Sigmoid colon (tissue), 7 donors: ENCODE results near the gene RAP2A. TPM values are rescaled to one million over a fixed set of nuclear protein-coding genes. Genes with fewer than 3 reads are reported as not detected.

Source experiments
- DNase-seq: peaks from one replicate; pipeline ENCODE4 v3.0.0-alpha.2; 2019
- H3K27ac ChIP-seq, 4 donors: fragments of 200-600 bp; sonication (generic); one replicate each; pipeline ENCODE4 v1.5.1; 2016 to 2019; ENCODE audit warnings: mild to moderate bottlenecking in 1 of 4
- H3K27me3 ChIP-seq, 3 donors: fragments of 200-600 bp; sonication (generic); one replicate each; pipeline ENCODE4 v1.5.1; 2019; ENCODE audit warnings: mild to moderate bottlenecking in 1 of 3
- H3K36me3 ChIP-seq, 4 donors: fragments of 200-600 bp; sonication (generic); one replicate each; pipeline ENCODE4 v1.5.1; 2016 to 2019
- H3K4me1 ChIP-seq, 4 donors: fragments of 200-600 bp; sonication (generic); one replicate each; pipeline ENCODE4 v1.5.1; 2017 to 2019
- H3K4me3 ChIP-seq, 4 donors: fragments of 200-600 bp; sonication (generic); one replicate each; pipeline ENCODE4 v1.5.1; 2017 to 2019; ENCODE audit warnings: mild to moderate bottlenecking in 2 of 4, moderate library complexity in 1 of 4
- H3K9me3 ChIP-seq, 4 donors: fragments of 200-600 bp in 3 of 4; sonication (generic) in 3 of 4; one replicate each; pipeline versions ENCODE4 v1.5.1 to v1.6.1; 2013 to 2019
- CTCF ChIP-seq, 4 experiments: fragments of 450-650 bp in 3 of 4; fragments of 200-600 bp in 1 of 4; IDR thresholded peaks; one replicate each; pipeline ENCODE4 v1.5.1; 2016 to 2019; ENCODE audit warnings: antibody characterized with exemption in 4 of 4, mild to moderate bottlenecking in 3 of 4, moderate library complexity in 2 of 4
- EP300 ChIP-seq, 4 donors: sonication (generic); formaldehyde crosslinking; IDR thresholded peaks; one replicate each; pipeline ENCODE4 v1.6.1; 2017; ENCODE audit warnings: antibody characterized with exemption in 4 of 4
- POLR2A ChIP-seq, 2 donors: fragments of 450-650 bp; IDR thresholded peaks; one replicate each; pipeline ENCODE4 v1.6.1; 2016; ENCODE audit warnings: antibody characterized with exemption in 2 of 2, mild to moderate bottlenecking in 2 of 2, moderate library complexity in 2 of 2
- POLR2AphosphoS5 ChIP-seq, 4 donors: sonication (generic); formaldehyde crosslinking; IDR thresholded peaks; one replicate each; pipeline ENCODE4 v1.6.1; 2017; ENCODE audit warnings: antibody characterized with exemption in 4 of 4
- WGBS, 2 donors: extraction: QIAGEN DNeasy Blood & Tissue Kit; methylation state at CpG; one replicate each; pipeline ENCODE4 v1.1.7; 2013; 5-methylcytosine and 5-hydroxymethylcytosine counted together
- intact Hi-C: fragments of 100-400 bp; cut with DNase I; formaldehyde crosslinking; loops from one replicate; pipeline ENCODE4 v1.15.1; 2023
- polyA plus RNA-seq, 3 donors: library from polyadenylated mRNA; stranded (reverse); fragments of 200-250 nt; gene quantifications; one replicate each; pipeline ENCODE4 v1.2.3, GENCODE V29; 2013
- total RNA-seq, 4 donors: library from RNA; depleted of rRNA; stranded (reverse); fragments of >200 nt; gene quantifications; one replicate each; pipeline ENCODE4 v1.1.0, GENCODE V29; 2016
- donor health status: healthy with polysubstance abuse.
- donor health status: Bipolar disorder and iron deficiency.
- donor health status: healthy.

Gene RAP2A
- total and polyA plus RNA-seq, 7 donors: 8.0 to 27.7 (median 17.9) TPM

- Histone ChIP-seq H3K4me1 (peaks cover 0 to 37% (median 25%) of the 10 kb centered on the region in 4 donors), H3K9me3 (no peaks in the 10 kb centered on the region), H3K4me3 (peak overlapping the region; percentile 69 to 83 (median 81)), H3K27me3 (no peaks in the 10 kb centered on the region), H3K27ac (peak overlapping the region; percentile 99 to 100 (median 100)), H3K36me3 (no peaks in the 10 kb centered on the region)
- intact Hi-C loops: loop anchor here (5.0 kb wide), 5 partner anchors 76 to 1756 kb away; partner anchors contain the start of genes DNAJC3, MBNL2 and UGGT2
- DNase-seq: peak; percentile 100
- TF ChIP-seq POLR2A (IDR thresholded peaks at IDR 0.05) (peak; percentile 55 to 70), POLR2AphosphoS5 (IDR thresholded peaks at IDR 0.05) (peak; percentile 77 to 90 (median 88)), CTCF (IDR thresholded peaks at IDR 0.05) (no peak), EP300 (IDR thresholded peaks at IDR 0.05) (peak in 2 of 4 donors; percentile 21 to 27)
- 1 to 2% methylated on average over 50 of the region's 50 CpGs for WGBS, 2 donors
Observed at GRCh38 chr13:97432917-97433726, 847 bp upstream of the RAP2A start.

GRCh38 chr13:97434397-97435201 lies 630 bp downstream of the RAP2A start:
- WGBS, 2 donors: 0% methylated on average over 60 of the region's 60 CpGs
- no peaks in the 10 kb centered on the region for H3K9me3 ChIP-seq
- H3K4me1 ChIP-seq: peaks cover 0 to 51% (median 30%) of the 10 kb centered on the region in 4 donors
- no peaks in the 10 kb centered on the region for H3K27me3 ChIP-seq
- peak overlapping the region; percentile 69 to 83 (median 81) for H3K4me3 ChIP-seq
- no peaks in the 10 kb centered on the region for H3K36me3 ChIP-seq
- peak; percentile 78 for DNase-seq
- peak overlapping the region; percentile 99 to 100 (median 100) for H3K27ac ChIP-seq
- TF ChIP-seq POLR2AphosphoS5 (IDR thresholded peaks at IDR 0.05) (peak in 1 of 4 donors; percentile 12), EP300 (IDR thresholded peaks at IDR 0.05) (no peak), CTCF (IDR thresholded peaks at IDR 0.05) (no peak), POLR2A (IDR thresholded peaks at IDR 0.05) (no peak)
- intact Hi-C loops: loop anchor here (5.0 kb wide), 6 partner anchors 77 to 1757 kb away; partner anchors contain the start of genes DNAJC3, MBNL2 and UGGT2

- 38 to 39% methylated on average over 3 of the region's 3 CpGs for WGBS, 2 donors
- peaks cover 0 to 55% (median 30%) of the 10 kb centered on the region in 4 donors for H3K4me1 ChIP-seq
- TF ChIP-seq POLR2A (IDR thresholded peaks at IDR 0.05): no peak
- no peak for TF ChIP-seq CTCF (IDR thresholded peaks at IDR 0.05)
- TF ChIP-seq POLR2AphosphoS5 (IDR thresholded peaks at IDR 0.05): no peak
- no peak for TF ChIP-seq EP300 (IDR thresholded peaks at IDR 0.05)
- H3K9me3 ChIP-seq: no peaks in the 10 kb centered on the region
- no peaks in the 10 kb centered on the region for H3K27me3 ChIP-seq
- intact Hi-C loops: loop anchor here (5.0 kb wide), 1 partner anchor 542 kb away; no protein-coding TSS in a partner anchor
- no peak for DNase-seq
- peak overlapping the region in 1 of 4 donors; percentile 100 for H3K27ac ChIP-seq
- H3K4me3 ChIP-seq: peak overlapping the region; percentile 69 to 83 (median 81)
- H3K36me3 ChIP-seq: no peaks in the 10 kb centered on the region
Observed at GRCh38 chr13:97435323-97435722, 1.4 kb downstream of the RAP2A start.

DNA sequence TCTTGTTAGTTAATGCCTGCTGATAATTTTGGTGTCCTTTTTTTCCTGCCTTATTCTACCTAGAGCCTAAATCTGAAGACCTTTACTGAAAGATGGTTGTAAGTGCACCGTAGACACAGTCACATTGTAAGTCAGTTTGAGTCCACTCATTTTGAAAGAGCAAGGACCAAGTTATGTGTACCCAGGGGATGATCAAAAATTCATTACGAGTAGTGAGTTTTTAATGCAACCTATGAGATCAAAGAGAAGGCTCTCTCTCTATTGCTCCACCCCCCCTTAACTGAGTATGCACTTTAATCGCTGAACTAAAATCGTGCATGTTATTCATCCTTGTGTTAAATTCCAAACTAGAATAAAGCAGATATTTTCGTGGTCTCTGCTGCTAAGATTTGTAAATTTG lies 1.8 kb downstream of the RAP2A start:
- 39 to 46% methylated on average over 5 of the region's 5 CpGs for WGBS, 2 donors
- Histone ChIP-seq H3K36me3 (no peaks in the 10 kb centered on the region), H3K4me1 (peaks cover 0 to 59% (median 31%) of the 10 kb centered on the region in 4 donors), H3K4me3 (peak overlapping the region in 3 of 4 donors; percentile 79 to 83 (median 83)), H3K27me3 (no peaks in the 10 kb centered on the region), H3K27ac (no peak overlapping the region), H3K9me3 (no peaks in the 10 kb centered on the region)
- intact Hi-C loops: loop anchor here (5.0 kb wide), 1 partner anchor 542 kb away; no protein-coding TSS in a partner anchor
- DNase-seq: no peak
- no peak for TF ChIP-seq POLR2AphosphoS5 (IDR thresholded peaks at IDR 0.05)
- TF ChIP-seq POLR2A (IDR thresholded peaks at IDR 0.05): no peak
- TF ChIP-seq CTCF (IDR thresholded peaks at IDR 0.05): no peak
- no peak for TF ChIP-seq EP300 (IDR thresholded peaks at IDR 0.05)
